ENCODE data around the gene RASD2.

The RASD2 gene

GRCh38 chr22:35525687-35526332, 14.8 kb upstream of the RASD2 start:
- no peak for FAIRE-seq
- TF ChIP-seq CTCF (IDR thresholded peaks at IDR 0.05; ENCODE audit: insufficient read depth, missing control alignments), result no peak
- DNase-seq (ENCODE audit: insufficient read length, low spot score), result no peak

- no peak for TF ChIP-seq CTCF (IDR thresholded peaks at IDR 0.05; ENCODE audit: insufficient read depth, missing control alignments)
- FAIRE-seq (no peak), DNase-seq (ENCODE audit: insufficient read length, low spot score) (no peak)
Measured at GRCh38 chr22:35526333-35526979, 14.2 kb upstream of the RASD2 start.

DNA sequence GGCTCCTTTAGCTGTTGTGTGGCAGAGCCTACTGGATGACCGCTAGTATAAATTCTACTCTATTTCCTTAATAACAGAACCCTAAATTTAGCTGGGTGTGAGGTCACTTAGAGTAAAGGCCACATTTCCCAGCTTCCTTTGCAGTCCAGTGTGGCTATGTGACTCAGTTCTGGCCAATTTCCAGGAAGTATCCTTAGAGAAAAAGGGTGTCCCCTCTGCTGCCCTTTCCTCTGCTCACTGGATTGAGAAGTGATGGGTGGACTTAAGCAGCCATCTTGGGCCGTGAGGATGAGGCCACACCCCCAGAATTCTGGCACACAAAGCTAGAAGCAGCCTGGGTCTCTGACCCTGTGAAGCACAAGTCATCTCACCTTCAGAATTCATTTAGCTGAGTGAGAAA, 11.7 kb upstream of the RASD2 start:
- DNase-seq (ENCODE audit: insufficient read length, low spot score) (no peak), FAIRE-seq (no peak)
- TF ChIP-seq CTCF (IDR thresholded peaks at IDR 0.05; ENCODE audit: insufficient read depth, missing control alignments), result no peak

DNA sequence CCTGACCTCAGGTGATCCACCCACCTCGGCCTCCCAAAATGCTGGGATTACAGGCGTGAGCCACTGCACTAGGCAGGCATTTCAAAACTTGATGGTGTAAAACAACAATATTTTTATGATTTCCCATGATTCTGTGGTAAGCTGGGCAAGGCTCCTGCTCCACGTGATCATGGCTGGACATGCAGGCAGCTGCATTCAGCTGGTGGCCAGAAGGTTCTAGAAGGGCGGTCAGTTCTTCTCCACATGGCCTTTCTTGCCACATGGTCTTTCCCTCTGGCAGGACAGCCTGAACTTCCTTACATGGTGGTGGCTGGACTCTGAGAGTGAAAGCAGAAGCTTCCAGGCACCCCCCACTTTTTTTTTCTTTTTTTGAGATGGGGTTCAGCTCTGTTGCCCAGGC, 9.9 kb upstream of the RASD2 start:
- FAIRE-seq (no peak), DNase-seq (ENCODE audit: insufficient read length, low spot score) (no peak)
- no peak for TF ChIP-seq CTCF (IDR thresholded peaks at IDR 0.05; ENCODE audit: insufficient read depth, missing control alignments)

- DNase-seq (ENCODE audit: insufficient read length, low spot score) (no peak), FAIRE-seq (no peak)
Measured at GRCh38 chr22:35531202-35531601, 9.4 kb upstream of the RASD2 start.

DNA sequence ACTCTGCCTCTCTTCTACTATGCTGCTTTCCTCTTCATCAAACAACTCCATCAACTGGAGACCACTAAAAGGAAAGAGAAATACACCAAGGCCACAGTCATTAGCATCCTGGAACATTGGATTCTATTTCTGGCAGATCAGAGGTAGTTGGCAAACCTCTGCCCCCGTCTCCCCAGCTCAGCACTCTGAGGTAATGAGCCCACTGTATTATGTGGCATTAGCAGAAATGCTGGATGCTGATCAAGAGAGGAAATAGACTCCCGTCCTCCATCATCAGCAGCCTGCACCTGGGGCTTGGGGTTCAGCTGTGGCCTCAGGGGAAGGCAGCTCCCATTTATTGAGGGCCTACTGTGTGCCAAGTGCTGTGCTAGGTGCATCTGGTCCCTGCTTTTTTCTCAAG, 9.0 kb upstream of the RASD2 start:
- FAIRE-seq, result no peak
- TF ChIP-seq CTCF (IDR thresholded peaks at IDR 0.05; ENCODE audit: insufficient read depth, missing control alignments), result no peak
- no peak for DNase-seq (ENCODE audit: insufficient read length, low spot score)

More at GRCh38 chr22:35531202-35531601, 9.4 kb upstream of the RASD2 start:
- TF ChIP-seq CTCF (IDR thresholded peaks at IDR 0.05; ENCODE audit: insufficient read depth, missing control alignments), result no peak

DNA sequence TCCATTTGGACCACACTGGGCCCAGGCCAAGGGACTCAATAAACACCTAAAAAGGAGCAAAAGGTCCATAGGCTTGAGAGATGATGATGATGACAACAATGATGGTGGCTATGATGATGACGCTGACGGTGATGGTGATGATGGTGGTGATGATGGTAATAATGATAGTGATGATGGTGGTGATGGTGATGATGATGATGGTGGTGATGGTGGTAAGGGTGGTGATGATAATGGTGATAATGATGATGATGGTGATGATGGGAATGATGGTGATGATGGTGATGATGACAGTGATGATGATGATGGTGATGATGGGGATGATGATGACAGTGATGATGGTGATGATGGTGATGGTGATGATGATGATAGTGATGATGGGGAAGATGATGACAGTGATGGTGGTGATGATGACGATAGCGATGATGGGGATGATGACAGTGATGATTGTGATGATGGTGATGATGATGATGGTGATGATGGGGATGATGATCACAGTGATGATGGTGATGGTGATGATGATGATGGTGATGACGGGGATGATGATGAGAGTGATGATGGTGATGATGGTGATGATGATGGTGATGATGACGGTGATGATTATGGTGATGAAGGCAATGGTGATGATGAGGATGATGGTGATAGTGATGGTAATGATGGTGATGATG, 7.1 kb upstream of the RASD2 start:
- TF ChIP-seq CTCF (IDR thresholded peaks at IDR 0.05; ENCODE audit: insufficient read depth, missing control alignments), result no peak
- FAIRE-seq (no peak), DNase-seq (ENCODE audit: insufficient read length, low spot score) (no peak)
